PC-9 (cell line): ENCODE results near the gene NTNG1. TPM values are rescaled to one million over a fixed set of nuclear protein-coding genes. Genes with fewer than 3 reads are reported as not detected.

ENCODE experiments used
- BruUV-seq: library from RNA; stranded (reverse); fragments of 400-500 nt; replicated peaks from 2 replicates; lab custom pipeline; 2021; lab: Mats Ljungman, UMichigan
- CTCF ChIA-PET: fragments of 300-600 bp; sonication (Branson Sonifier 250); formaldehyde crosslinking; loops from one replicate; lab custom pipeline; 2022; ENCODE audit warnings: antibody characterized with exemption; lab: Charles Lee
- POLR2A ChIA-PET: fragments of 300-600 bp; sonication (Branson Sonifier 250); formaldehyde crosslinking; loops from one replicate; lab custom pipeline; 2022; ENCODE audit warnings: antibody characterized with exemption; ENCODE audit not compliant: unreplicated experiment; lab: Charles Lee
- DNase-seq, 2 experiments: peaks; one replicate each; pipeline versions ENCODE4 v3.0.0 to v3.0.0-alpha.2; 2015 to 2022; ENCODE audit warnings: mixed read lengths in 1 of 2
- H2AFZ ChIP-seq: fragments of 200-600 bp; sonication (generic); 2 replicates; pipeline ENCODE4 v1.8.1; 2017; ENCODE audit warnings: antibody characterized with exemption
- H3F3A ChIP-seq: fragments of 200-600 bp; sonication (generic); 2 replicates; pipeline ENCODE4 v1.8.1; 2017; ENCODE audit warnings: antibody characterized with exemption, mild to moderate bottlenecking, low read depth; ENCODE audit not compliant: insufficient read depth
- H3K27ac ChIP-seq: fragments of 200-600 bp; sonication (generic); 2 replicates; pipeline ENCODE4 v1.6.1; 2016; ENCODE audit warnings: mixed run types
- H3K27me3 ChIP-seq: fragments of 200-600 bp; sonication (generic); 2 replicates; pipeline ENCODE4 v1.6.1; 2016; ENCODE audit warnings: low read depth, mixed run types; ENCODE audit not compliant: insufficient read depth
- H3K36me3 ChIP-seq: fragments of 200-600 bp; sonication (generic); 2 replicates; pipeline ENCODE4 v1.6.1; 2016; ENCODE audit warnings: low read depth, mixed run types
- H3K4me1 ChIP-seq: fragments of 200-600 bp; sonication (generic); replicated peaks from 2 replicates; pipeline ENCODE4 v1.6.1; 2016; ENCODE audit warnings: mixed run types; ENCODE audit not compliant: insufficient read depth
- H3K4me2 ChIP-seq: fragments of 200-600 bp; sonication (generic); 2 replicates; pipeline ENCODE4 v1.6.1; 2017; ENCODE audit warnings: mixed run types
- H3K4me3 ChIP-seq: fragments of 200-600 bp; sonication (generic); 2 replicates; pipeline ENCODE4 v1.6.1; 2016; ENCODE audit warnings: mixed run types
- H3K79me2 ChIP-seq: fragments of 200-600 bp; sonication (generic); 2 replicates; pipeline ENCODE4 v1.6.1; 2017; ENCODE audit warnings: low read depth, mixed run types
- H3K9me2 ChIP-seq: fragments of 200-600 bp; sonication (generic); 2 replicates; pipeline ENCODE4 v1.8.1; 2017; ENCODE audit warnings: mild to moderate bottlenecking; ENCODE audit not compliant: insufficient read depth
- H3K9me3 ChIP-seq: fragments of 200-600 bp; sonication (generic); 2 replicates; pipeline ENCODE4 v1.8.1; 2016; ENCODE audit warnings: low read depth; ENCODE audit not compliant: insufficient read depth
- H4K20me1 ChIP-seq: fragments of 200-600 bp; sonication (generic); 2 replicates; pipeline ENCODE4 v1.8.1; 2017; ENCODE audit not compliant: insufficient read depth
- CTCF ChIP-seq: fragments of 200-600 bp; sonication (generic); conservative IDR thresholded peaks from 2 replicates; pipeline ENCODE4 v1.6.1; 2017; ENCODE audit warnings: mixed run types, antibody characterized with exemption, mild to moderate bottlenecking, moderate library complexity
- EZH2 ChIP-seq: fragments of 200-600 bp; sonication (generic); IDR thresholded peaks from 2 replicates; pipeline ENCODE4 v1.8.0; 2017; ENCODE audit warnings: antibody characterized with exemption, low read depth
- intact Hi-C: fragments of 100-400 bp; cut with micrococcal nuclease; formaldehyde crosslinking; loops from one replicate; pipeline ENCODE4 v1.10.0; 2022; ENCODE audit not compliant: unreplicated experiment
- total RNA-seq: library from RNA; stranded (reverse); gene quantifications from 2 replicates; pipeline ENCODE4 v1.2.3, GENCODE V29; 2021

Gene NTNG1
- total RNA-seq, 1 experiment from 2014 or later: not detected

DNA sequence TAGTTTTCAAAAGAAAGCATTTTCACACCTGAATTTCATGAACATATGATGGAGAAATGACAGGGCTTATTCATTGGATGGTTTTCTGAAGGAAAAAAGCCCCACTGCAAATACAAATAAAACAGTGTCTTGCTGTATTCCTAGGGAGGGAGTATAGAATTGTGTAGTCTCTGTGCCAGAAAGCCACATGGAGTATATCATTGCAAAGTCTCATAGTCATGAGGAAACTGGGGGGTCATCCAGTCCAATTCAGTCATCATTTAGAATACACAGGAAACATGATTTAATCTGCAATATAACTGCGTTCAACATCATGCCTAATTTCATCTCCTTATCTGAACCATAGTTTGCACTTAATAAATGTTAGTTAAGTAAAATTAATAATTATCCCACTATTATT, 222.3 kb downstream of the NTNG1 start:
- no peak overlapping the region for H2AFZ ChIP-seq

DNA sequence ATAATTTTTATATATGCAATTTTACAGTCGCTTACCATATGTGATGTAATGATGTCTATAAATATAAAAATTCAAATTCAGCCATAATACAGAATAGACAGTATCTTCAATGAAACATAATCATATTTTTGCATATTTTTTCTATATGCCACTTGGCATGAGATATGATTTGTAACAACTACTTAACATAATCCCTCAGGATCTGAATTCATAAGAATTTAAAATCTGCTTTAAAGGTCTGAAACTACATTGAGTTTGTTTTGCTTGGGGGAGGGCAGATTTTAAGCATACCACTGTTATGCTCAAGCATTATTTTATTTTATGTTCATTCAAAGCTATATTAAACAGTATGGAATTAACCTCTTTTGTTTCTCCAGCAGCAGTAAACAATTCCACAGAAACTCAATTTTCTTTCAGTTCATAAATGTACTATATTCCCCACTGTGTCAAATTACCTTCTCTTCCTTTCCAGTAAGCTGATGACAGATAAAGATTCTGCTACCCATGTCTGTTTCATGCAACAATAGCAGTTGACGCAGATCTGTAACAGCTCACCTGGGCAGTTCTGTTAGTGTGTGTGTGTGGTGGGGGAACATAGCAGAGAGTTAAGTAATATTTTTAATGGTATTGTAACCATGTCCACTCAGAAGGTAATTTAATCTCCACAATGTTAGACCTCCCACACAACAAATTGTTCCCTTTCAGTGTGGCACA, 224.8 kb downstream of the NTNG1 start:
- no peaks in the 10 kb centered on the region for H4K20me1 ChIP-seq
- BruUV-seq: no TSS peak
- H3K27me3 ChIP-seq: no peaks in the 10 kb centered on the region
- H3K27ac ChIP-seq: no peak overlapping the region
- ChIA-PET POLR2A (no interaction called here), CTCF (no interaction called here)
- intact Hi-C loops: no loop called here
- H2AFZ ChIP-seq: no peak overlapping the region
- no peaks in the 10 kb centered on the region for H3K9me2 ChIP-seq
- H3K4me3 ChIP-seq: no peak overlapping the region
- H3K36me3 ChIP-seq: no peaks in the 10 kb centered on the region
- no peaks in the 10 kb centered on the region for H3K4me1 ChIP-seq
- no peaks in the 10 kb centered on the region for H3F3A ChIP-seq
- no peak overlapping the region for H3K4me2 ChIP-seq
- TF ChIP-seq CTCF (no peak), EZH2 (no peak)
- H3K9me3 ChIP-seq: no peaks in the 10 kb centered on the region
- no peaks in the 10 kb centered on the region for H3K79me2 ChIP-seq
- DNase-seq: no peak

More for the DNA sequence above, 222.3 kb downstream of the NTNG1 start:
- no peaks in the 10 kb centered on the region for H3K36me3 ChIP-seq
- ChIA-PET POLR2A (no interaction called here), CTCF (no interaction called here)
- TF ChIP-seq CTCF: no peak
- TF ChIP-seq EZH2: no peak
- H3K4me2 ChIP-seq: no peak overlapping the region
- BruUV-seq: no TSS peak
- H3F3A ChIP-seq: no peaks in the 10 kb centered on the region
- no peaks in the 10 kb centered on the region for H3K27me3 ChIP-seq
- intact Hi-C loops: no loop called here
- no peak overlapping the region for H3K4me3 ChIP-seq
- DNase-seq: no peak
- H3K9me2 ChIP-seq: no peaks in the 10 kb centered on the region
- no peaks in the 10 kb centered on the region for H4K20me1 ChIP-seq
- H3K9me3 ChIP-seq: no peaks in the 10 kb centered on the region
- no peaks in the 10 kb centered on the region for H3K4me1 ChIP-seq
- no peaks in the 10 kb centered on the region for H3K79me2 ChIP-seq
- no peak overlapping the region for H3K27ac ChIP-seq

- no peaks in the 10 kb centered on the region for H3K79me2 ChIP-seq
- H3K9me2 ChIP-seq: no peaks in the 10 kb centered on the region
- intact Hi-C loops: no loop called here
- H3K4me2 ChIP-seq: no peak overlapping the region
- no peaks in the 10 kb centered on the region for H3K27me3 ChIP-seq
- no peak for DNase-seq
- no TSS peak for BruUV-seq
- H4K20me1 ChIP-seq: no peaks in the 10 kb centered on the region
- H3K36me3 ChIP-seq: no peaks in the 10 kb centered on the region
- TF ChIP-seq CTCF (no peak), EZH2 (no peak)
- no peaks in the 10 kb centered on the region for H3F3A ChIP-seq
- H3K9me3 ChIP-seq: no peaks in the 10 kb centered on the region
- ChIA-PET POLR2A (no interaction called here), CTCF (no interaction called here)
- H3K27ac ChIP-seq: no peak overlapping the region
- H3K4me3 ChIP-seq: no peak overlapping the region
- no peaks in the 10 kb centered on the region for H3K4me1 ChIP-seq
- no peak overlapping the region for H2AFZ ChIP-seq
Observed at GRCh38 chr1:107378426-107378825, 237.6 kb downstream of the NTNG1 start.
